GM12891 (cell line): ENCODE data around the gene GLRA3.

ENCODE experiments used
- DNase-seq: peaks from one replicate; pipeline ENCODE4 v3.0.0; 2011; ENCODE audit warnings: low spot score; ENCODE audit not compliant: insufficient read length
- FAIRE-seq: peaks from 2 replicates; lab custom pipeline; 2011; peaks lifted over from hg19 to GRCh38; lab: Jason Lieb, UNC
- PAX5 ChIP-seq: IDR thresholded peaks from 2 replicates; pipeline ENCODE4 v1.6.1; 2011; ENCODE audit warnings: low read length, moderate library complexity, mild to moderate bottlenecking; ENCODE audit not compliant: insufficient read depth, severe bottlenecking
- POLR2A ChIP-seq: IDR thresholded peaks from 2 replicates; pipeline ENCODE4 v1.6.1; 2011; ENCODE audit warnings: low read depth, low read length, control low read depth
- POLR2AphosphoS5 ChIP-seq: IDR thresholded peaks from 2 replicates; pipeline ENCODE4 v1.6.1; 2011; ENCODE audit warnings: low read depth, low read length, control low read depth
- POU2F2 ChIP-seq: IDR thresholded peaks from 2 replicates; pipeline ENCODE4 v1.6.1; 2011; ENCODE audit warnings: low read depth, mild to moderate bottlenecking, control low read depth, low read length, moderate library complexity
- SPI1 ChIP-seq: IDR thresholded peaks from 2 replicates; pipeline ENCODE4 v1.6.1; 2011; ENCODE audit warnings: low read depth, low read length, control low read depth
- TAF1 ChIP-seq: IDR thresholded peaks from 2 replicates; pipeline ENCODE4 v1.6.1; 2011; ENCODE audit warnings: low read depth, low read length, control low read depth

GLRA3 gene

GRCh38 chr4:174616661-174617060, 212.4 kb downstream of the GLRA3 start:
- TF ChIP-seq SPI1 (no peak), POLR2A (no peak), POU2F2 (no peak), POLR2AphosphoS5 (no peak), TAF1 (no peak), PAX5 (no peak)
- no peak for DNase-seq
- FAIRE-seq, result no peak

DNA sequence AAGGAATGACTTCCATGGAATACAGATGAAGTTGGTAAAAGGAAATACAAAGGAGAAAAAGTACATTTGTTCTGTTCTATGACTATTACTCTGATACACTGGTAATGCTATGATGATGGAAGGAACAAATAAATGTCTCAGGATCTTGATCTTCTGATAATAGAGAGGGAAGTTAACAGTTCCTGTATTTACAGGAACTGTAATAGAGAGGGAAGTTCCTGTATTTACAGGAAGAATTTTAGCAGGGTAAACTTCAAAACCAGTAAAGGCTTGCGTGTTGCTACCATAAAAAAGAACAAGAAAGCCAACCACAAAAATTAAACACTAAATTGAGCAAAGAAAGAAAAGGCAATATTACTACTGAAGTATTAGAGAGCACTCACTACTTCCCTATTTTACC, 215.1 kb downstream of the GLRA3 start:
- FAIRE-seq (no peak), DNase-seq (no peak)
- TF ChIP-seq PAX5 (no peak), POLR2AphosphoS5 (no peak), TAF1 (no peak), SPI1 (no peak), POLR2A (no peak), POU2F2 (no peak)

GRCh38 chr4:174611792-174612191, 217.3 kb downstream of the GLRA3 start:
- no peak for TF ChIP-seq POLR2A
- TF ChIP-seq PAX5, result no peak
- TF ChIP-seq TAF1, result no peak
- TF ChIP-seq POLR2AphosphoS5, result no peak
- TF ChIP-seq POU2F2, result no peak
- TF ChIP-seq SPI1, result no peak
- no peak for DNase-seq
- FAIRE-seq, result no peak

- TF ChIP-seq POLR2A, result no peak
- no peak for TF ChIP-seq PAX5
- TF ChIP-seq TAF1, result no peak
- no peak for TF ChIP-seq POU2F2
- TF ChIP-seq SPI1, result no peak
- TF ChIP-seq POLR2AphosphoS5, result no peak
- FAIRE-seq, result no peak
These were observed 221.3 kb downstream of the GLRA3 start for GRCh38 chr4:174607792-174608191.

GRCh38 chr4:174604198-174604597, 224.8 kb downstream of the GLRA3 start:
- no peak for FAIRE-seq
- no peak for DNase-seq
- TF ChIP-seq POLR2A (no peak), PAX5 (no peak), POU2F2 (no peak), POLR2AphosphoS5 (no peak), SPI1 (no peak), TAF1 (no peak)

More at GRCh38 chr4:174607792-174608191, 221.3 kb downstream of the GLRA3 start:
- no peak for DNase-seq

DNA sequence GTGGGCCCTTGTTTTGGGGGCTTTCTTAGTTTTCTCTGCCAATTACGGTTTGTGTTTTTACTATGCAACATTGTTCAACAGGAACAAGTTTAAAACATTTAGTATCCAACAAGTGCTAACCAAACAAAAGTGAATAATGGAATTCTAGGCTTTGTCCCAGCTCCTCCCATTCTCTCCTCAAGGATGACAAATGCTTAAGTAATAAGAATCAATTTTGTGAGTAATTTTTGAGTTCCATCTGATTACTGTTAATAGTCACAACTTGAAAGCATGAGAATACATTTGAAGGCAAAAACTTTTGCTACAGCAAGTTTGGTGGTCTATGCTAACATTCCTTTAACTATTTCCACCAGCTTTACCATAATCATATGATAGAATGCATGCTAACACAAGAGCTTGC, 228.7 kb downstream of the GLRA3 start:
- TF ChIP-seq SPI1 (no peak), PAX5 (no peak), TAF1 (no peak), POLR2A (no peak), POU2F2 (no peak), POLR2AphosphoS5 (no peak)
- no peak for DNase-seq
- FAIRE-seq, result no peak

DNA sequence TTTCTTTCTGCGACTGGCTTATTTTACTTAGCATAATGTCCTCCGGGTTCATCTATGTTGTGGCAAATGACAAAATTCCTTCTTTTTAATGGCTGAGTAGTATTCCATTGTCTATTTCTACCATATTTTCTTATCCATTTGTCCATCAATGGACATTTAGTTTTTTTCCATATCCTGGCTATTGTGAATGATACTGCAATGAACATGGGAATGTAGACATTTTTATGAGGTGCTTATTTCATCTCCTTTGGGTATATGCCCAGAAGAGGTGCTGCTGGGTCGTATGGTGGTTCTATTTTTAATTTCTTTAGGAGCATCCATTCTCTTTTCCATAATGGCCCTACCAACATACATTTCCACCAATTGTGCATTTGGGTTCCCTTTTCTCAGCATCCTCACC, 230.2 kb downstream of the GLRA3 start:
- TF ChIP-seq POU2F2 (no peak), PAX5 (no peak), SPI1 (no peak), POLR2AphosphoS5 (no peak)
- FAIRE-seq, result no peak
- no peak for DNase-seq

- DNase-seq (no peak), FAIRE-seq (no peak)
- TF ChIP-seq POLR2A (no peak), SPI1 (no peak), POLR2AphosphoS5 (no peak), POU2F2 (no peak), PAX5 (no peak), TAF1 (no peak)
These were observed 232.5 kb downstream of the GLRA3 start for GRCh38 chr4:174596513-174596912.

- DNase-seq (no peak), FAIRE-seq (no peak)
- TF ChIP-seq POLR2A (no peak), TAF1 (no peak), SPI1 (no peak), POU2F2 (no peak), PAX5 (no peak)
These were observed 233.7 kb downstream of the GLRA3 start for GRCh38 chr4:174595141-174595929.

DNA sequence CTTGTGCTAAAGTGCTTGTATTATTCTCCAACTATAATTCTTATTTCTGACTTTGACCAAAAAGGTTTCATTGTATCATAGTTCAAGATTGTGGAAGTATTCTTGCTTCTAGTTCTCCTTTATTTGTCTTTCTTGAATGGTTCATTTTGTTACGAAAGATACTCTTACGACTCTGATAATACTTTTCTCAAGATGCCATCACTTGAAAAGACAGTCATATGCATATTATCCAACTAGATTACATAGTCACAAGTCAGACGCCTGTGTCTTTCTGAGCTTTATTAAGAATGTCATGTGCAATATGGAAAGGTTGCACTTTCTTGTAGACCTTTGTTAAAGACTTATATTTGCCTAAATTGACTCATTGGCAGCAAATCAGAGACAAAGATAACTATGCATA, 235.3 kb downstream of the GLRA3 start:
- TF ChIP-seq POLR2AphosphoS5 (no peak), SPI1 (no peak), POU2F2 (no peak), POLR2A (no peak), TAF1 (no peak), PAX5 (no peak)
- no peak for FAIRE-seq
- no peak for DNase-seq
